Suppressor macrophage (primary cell): ENCODE data around the gene EEF1G.
A peak's percentile ranks its signal among the peaks of the same experiment; 100 is the strongest.
"Not testable (repeated sequence)": the region's sequence is repeated elsewhere in the genome, so short reads cannot be mapped to it uniquely, and the experiment has no call there.

Experiments
- DNase-seq, 4 experiments: peaks; one replicate each; pipeline ENCODE4 v3.0.0-alpha.2; 2020 to 2022

Gene EEF1G

GRCh38 chr11:62575837-62576236, 2.1 kb upstream of the EEF1G start:
- no peak for DNase-seq

DNA sequence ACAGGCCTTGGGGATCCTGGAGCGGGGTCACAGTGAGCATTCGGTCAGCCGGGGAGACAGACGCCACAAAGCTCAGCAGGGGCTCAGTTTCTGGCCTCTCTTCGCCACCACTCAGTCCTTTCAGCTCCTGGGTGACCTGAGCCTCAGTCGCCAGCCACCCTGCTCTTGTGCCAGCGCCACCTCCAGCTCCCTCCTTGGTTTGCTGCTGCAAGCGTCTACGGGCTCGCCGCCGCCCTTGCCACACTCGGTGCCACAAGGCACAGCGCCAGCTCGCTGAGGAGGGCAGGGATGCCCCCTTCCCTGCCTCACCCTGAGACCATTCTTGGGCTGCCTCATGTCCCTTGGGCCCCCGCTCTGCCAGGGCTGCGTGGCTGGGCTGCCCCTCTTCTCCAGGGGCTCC, 1.5 kb upstream of the EEF1G start:
- DNase-seq, result no peak

DNA sequence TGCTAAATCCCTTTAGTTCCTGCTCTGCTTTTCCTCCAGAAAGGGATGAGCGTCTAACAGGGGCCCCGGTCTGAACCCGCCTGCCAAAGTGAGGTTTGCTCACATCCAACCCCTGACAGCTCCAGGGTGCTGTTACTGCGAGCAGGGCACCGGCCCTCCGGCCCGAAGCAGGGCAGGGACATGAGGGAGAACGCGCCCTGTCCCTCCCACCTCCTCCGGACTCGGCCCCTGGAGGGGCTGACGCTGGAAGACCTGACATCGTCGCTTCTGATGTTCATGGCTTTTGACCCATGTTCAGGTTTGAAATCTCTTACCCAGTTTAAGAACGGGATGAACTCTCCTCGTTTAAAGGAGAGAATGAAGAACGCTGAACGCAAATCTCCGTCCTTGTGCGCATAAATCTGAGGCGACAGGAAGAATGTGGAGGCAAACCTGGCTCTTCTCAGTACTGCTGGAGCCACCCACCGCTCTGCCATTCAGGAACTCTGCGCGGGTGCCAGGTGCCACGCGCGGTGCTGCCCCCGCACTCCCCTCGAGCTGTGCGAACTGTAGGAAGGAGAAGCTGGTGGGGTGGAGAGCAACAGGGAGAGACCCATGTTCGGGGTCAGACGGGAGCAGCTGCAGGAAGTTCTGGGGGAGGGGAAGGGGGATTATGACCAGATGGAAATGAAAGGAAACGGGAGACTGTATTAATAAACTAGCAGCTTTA, 826 bp upstream of the EEF1G start:
- DNase-seq, result peak; percentile 39 to 70 (median 54)

- DNase-seq, result peak in 3 of 4 experiments; percentile 35 to 53 (median 35)
Observed at GRCh38 chr11:62573006-62573591, 592 bp downstream of the EEF1G start.

GRCh38 chr11:62572431-62572830, 1.3 kb downstream of the EEF1G start:
- no peak for DNase-seq

- DNase-seq, result not testable (repeated sequence)
Observed at GRCh38 chr11:62571493-62571892, 2.2 kb downstream of the EEF1G start.

GRCh38 chr11:62570903-62571302, 2.8 kb downstream of the EEF1G start:
- DNase-seq, result not testable (repeated sequence)

GRCh38 chr11:62569611-62570010, 4.1 kb downstream of the EEF1G start:
- no peak for DNase-seq

GRCh38 chr11:62567018-62567633, 6.6 kb downstream of the EEF1G start:
- DNase-seq, result no peak

DNA sequence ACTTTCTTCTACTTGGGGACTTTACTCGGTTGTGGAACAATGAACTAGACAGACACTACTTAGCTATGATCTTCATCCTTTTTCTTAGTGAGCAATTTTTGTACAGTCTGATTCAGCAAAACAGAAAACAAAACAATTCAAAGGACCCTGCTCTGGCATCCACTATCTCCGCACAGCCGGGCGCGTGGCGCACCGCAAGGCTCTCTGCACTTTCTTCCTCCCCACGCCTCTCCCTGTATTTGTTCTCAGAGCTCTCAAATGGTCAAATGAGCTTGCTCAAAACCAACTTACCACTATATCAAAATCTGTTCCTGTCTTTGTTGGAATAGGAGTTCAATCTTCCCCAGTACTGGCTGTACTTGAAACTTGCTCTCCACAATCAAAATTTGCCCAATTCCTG, 7.4 kb downstream of the EEF1G start:
- no peak for DNase-seq

DNA sequence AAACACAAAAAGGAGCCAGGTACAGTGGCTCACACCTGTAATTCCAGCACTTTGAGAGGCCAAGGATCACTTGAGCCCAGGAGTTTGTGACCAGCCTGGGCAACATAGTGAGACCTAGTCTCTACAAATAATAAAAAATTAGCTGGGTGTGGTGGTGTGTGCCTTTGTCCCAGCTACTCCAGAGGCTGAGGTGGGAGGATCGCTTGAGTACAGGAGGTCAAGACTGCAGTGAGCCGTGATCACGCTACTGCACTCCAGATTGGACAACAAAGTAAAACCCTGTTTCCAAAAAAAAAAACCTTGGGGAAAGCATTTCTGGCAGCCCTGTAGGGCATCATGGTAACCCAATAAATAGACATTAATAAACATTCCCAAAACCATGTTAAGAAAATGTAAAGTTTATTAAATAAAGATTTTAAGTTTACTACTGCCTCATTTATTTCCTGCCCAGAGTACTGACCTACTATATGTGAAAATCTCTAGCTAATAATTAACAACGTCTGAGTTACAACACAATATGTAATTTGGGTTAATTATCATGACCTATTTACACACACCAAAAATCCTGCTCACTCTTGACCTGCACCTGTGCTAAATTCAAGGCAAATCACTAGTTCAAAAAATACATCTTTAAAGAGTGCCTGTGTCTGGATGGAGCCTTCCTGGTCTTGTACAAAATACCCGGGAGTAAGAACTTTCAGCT, 8.4 kb downstream of the EEF1G start:
- no peak for DNase-seq

DNA sequence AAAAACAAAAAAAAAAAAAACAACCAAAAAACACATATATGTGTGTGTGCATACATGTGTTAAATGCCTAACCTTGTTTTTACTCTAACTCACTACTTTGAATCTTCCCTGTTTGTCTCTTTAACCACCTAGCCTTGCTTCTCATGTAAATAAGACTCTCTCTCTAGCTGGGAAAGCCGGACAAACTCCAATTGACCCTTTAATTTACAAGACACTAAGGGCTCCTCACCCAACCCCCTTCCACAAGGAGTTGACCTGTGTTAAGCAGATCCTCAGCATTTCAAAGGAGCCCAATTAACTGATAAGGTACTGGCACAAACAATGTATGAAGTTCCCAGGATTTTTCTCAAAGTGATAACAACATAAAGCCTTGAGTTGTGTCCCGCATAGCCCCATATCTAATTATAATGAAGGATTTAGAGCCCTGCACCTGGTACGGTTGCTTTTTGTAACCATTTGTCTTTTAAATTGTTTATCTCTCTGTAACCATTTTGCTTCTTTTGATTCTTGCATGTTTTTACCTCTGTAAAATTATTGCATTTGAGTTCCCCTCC, 11.9 kb downstream of the EEF1G start:
- not testable (repeated sequence) for DNase-seq

- peak; percentile 85 to 92 (median 89) for DNase-seq
Observed at GRCh38 chr11:62560566-62561103, 13.1 kb downstream of the EEF1G start.

DNA sequence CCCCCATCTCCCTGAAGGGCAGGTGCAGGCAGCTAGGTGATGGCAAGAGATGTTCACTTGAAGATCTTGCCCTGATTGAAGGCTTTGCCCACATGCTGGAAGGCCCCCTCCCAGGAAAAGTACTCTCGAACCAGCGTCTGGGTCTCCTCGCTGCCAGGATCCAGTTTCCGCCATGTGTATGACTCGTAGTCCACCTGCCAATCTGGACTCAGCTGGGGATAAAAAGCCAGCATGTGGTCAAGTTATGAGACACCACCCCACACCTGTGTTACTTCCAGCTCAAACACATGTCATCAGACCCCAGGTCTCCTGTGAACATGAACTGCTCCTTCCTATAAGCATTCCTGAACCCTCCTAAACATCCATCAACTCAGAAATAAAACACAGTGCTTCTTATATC, 14.1 kb downstream of the EEF1G start:
- DNase-seq, result not testable (repeated sequence)

DNA sequence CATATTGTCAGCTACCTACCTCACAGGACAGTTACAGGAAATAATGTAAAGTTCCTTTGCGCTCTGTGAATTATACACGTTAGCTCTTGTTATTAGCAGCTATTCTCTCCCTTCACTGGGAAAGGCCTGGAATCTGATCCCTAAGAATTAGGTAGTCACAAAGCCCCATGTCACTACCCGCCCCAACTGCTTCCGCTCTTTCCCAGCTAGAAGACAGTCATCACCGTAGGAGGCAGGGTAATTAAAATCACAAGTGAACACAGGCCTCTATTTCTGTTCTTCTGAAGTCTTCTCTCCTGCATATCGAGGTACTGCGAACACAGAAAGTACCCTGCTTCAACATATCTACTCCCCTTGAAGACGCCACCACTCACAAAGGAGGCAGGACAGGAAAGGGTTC, 14.5 kb downstream of the EEF1G start:
- no peak for DNase-seq

DNA sequence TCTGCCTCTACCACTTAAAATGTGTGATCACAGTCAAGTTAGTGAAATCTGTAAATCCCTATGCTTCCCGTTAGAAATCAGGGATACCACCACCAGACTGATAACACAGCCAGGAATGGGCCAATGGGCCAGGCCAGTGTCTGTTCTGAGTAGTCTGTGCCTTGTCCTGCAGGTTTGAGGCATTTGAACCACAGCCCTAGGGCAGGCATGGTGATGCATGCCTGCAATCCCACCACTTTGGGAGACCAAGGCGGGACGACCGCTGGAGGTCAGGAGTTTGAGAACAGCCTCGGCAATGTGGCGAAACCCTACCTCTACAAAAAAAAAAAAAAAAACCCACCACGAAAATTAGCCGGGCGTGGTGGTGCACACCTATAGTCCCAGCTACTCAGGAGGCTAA, 15.0 kb downstream of the EEF1G start:
- no peak for DNase-seq

- DNase-seq, result no peak
Observed at GRCh38 chr11:62556875-62557631, 16.6 kb downstream of the EEF1G start.

DNA sequence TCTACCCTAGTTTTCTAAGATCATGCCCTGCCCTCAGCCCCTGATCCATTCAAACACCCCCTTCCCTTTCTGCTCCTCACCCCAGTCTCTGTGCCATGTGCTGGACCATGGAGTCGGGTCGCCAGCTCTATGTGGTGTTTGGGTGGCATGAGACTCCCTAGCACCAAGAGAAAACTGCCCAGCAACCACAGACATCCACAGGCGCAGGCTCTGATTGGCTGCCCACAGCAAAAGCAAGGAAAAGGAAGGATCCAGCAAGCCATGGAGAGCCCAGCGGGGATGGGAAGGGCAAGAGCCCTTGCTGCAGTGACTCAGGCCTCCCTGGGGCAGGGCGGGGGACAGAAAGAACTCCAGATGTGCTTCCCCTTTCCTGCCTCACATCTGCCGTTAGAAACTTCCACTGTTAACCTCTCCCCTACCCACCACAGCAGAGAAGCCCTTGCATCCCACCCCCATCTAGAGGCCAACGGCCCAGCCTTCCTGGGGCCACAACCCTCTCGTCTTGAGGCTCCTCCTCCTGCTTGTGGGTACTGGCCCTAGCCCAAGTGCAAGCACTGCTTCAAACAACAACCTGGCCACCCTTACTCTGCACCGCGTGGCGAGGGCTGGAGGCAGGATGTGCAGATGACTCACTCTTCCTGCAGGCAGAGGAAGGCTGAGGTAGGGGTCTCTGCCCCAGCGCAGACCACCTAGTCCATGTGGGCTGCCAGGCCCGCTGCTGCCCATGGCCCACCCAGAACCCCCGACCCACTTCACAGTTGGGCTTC, 17.4 kb downstream of the EEF1G start:
- DNase-seq, result peak; percentile 92 to 96 (median 94)

DNA sequence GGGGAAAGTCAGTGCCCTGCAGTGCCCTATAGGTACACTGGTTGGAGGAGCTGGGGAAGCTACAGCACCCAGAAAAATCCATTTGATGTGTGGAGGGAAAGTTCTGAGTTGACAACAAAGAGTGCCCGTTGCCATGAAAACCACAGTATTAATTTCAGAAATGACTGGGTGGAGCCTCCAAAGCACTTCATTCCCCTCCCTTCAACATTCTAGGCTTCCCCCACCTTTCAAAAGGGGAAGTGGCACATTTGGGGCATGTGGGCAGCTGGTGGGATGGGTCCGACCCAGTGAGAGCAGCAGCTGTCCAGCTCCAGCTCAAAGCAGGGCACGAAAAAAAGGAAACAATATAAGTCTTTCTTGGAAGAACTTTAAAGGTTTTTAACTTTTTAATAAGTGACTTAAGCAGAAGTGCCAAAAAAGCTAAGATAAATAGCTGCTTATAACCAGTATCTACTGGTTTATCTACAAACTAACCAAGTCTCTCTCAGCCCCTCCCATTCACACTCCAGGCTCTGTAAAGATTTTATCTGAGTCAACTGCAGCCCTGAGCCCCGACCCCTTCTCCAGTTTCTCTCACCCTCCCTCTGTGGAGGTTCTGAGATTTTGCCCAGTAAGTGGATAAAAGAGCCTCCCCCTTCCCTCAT, 18.1 kb downstream of the EEF1G start:
- peak; percentile 83 to 93 (median 91) for DNase-seq

- DNase-seq, result peak in 1 of 4 experiments; percentile 24
Observed at GRCh38 chr11:62554387-62555167, 19.1 kb downstream of the EEF1G start.
